ENCODE results near the gene TKTL1. TPM values are rescaled to one million over a fixed set of nuclear protein-coding genes. Genes with fewer than 3 reads are reported as not detected.
A peak's percentile ranks its signal among the peaks of the same experiment; 100 is the strongest.

Gene TKTL1
- polyA plus RNA-seq, 10 donors, result 0.08 to 0.72 (median 0.27) TPM; not detected in 2

- DNase-seq, result peak in 2 of 3 donors; percentile 51 to 78
These were observed 82.6 kb downstream of the TKTL1 start for GRCh38 chrX:154378059-154378798.

GRCh38 chrX:154378799-154379568 is 83.4 kb downstream of the TKTL1 start, which contains the start of gene EMD:
Gene EMD, plus strand, starts transcription at chrX:154379295. Its CDS starts 190 bp downstream, at chrX:154379485.
- DNase-seq, result peak; percentile 96 to 98 (median 97)

GRCh38 chrX:154379569-154379951 is 84.0 kb downstream of the TKTL1 start:
- no peak for DNase-seq

Other genes with a start within 250 kb of the TKTL1 start
- gene MECP2, start 198.1 kb upstream of the TKTL1 start, polyA plus RNA-seq (ENCODE audit: insufficient read length in 10 of 10), result 10 to 100 TPM; 16.0 to 26.0 (median 19.9) TPM
- not detected for gene OPN1LW, start 151.6 kb upstream of the TKTL1 start, polyA plus RNA-seq (ENCODE audit: insufficient read length in 10 of 10)
- not detected for gene OPN1MW, start 113.2 kb upstream of the TKTL1 start, polyA plus RNA-seq (ENCODE audit: insufficient read length in 10 of 10)
- gene OPN1MW2, start 76.0 kb upstream of the TKTL1 start, polyA plus RNA-seq (ENCODE audit: insufficient read length in 10 of 10), result not detected
- gene OPN1MW3, start 38.2 kb upstream of the TKTL1 start, polyA plus RNA-seq (ENCODE audit: insufficient read length in 10 of 10), result not detected
- not detected for gene TEX28, start 671 bp upstream of the TKTL1 start, polyA plus RNA-seq (ENCODE audit: insufficient read length in 10 of 10)
- 100 to 1,000 TPM; 198 to 402 (median 274) TPM for gene FLNA, start 78.8 kb downstream of the TKTL1 start, polyA plus RNA-seq (ENCODE audit: insufficient read length in 10 of 10)
- gene EMD, start 83.5 kb downstream of the TKTL1 start, polyA plus RNA-seq (ENCODE audit: insufficient read length in 10 of 10), result 10 to 100 TPM; 39.6 to 54.1 (median 46.9) TPM
- 1,000 to 10,000 TPM; 4,675 to 6,417 (median 5,723) TPM for gene RPL10, start 102.6 kb downstream of the TKTL1 start, polyA plus RNA-seq (ENCODE audit: insufficient read length in 10 of 10)
- gene DNASE1L1, start 113.5 kb downstream of the TKTL1 start, polyA plus RNA-seq (ENCODE audit: insufficient read length in 10 of 10), result 10 to 100 TPM; 15.0 to 37.2 (median 32.3) TPM
- gene TAFAZZIN, start 115.7 kb downstream of the TKTL1 start, polyA plus RNA-seq (ENCODE audit: insufficient read length in 10 of 10), result 10 to 100 TPM; 15.5 to 38.3 (median 25.9) TPM
- gene ATP6AP1, start 132.9 kb downstream of the TKTL1 start, polyA plus RNA-seq (ENCODE audit: insufficient read length in 10 of 10), result 10 to 100 TPM; 52.3 to 72.3 (median 59.8) TPM
- gene GDI1, start 141.4 kb downstream of the TKTL1 start, polyA plus RNA-seq (ENCODE audit: insufficient read length in 10 of 10), result 100 to 1,000 TPM in 1 of 10 donors, 10 to 100 TPM in 9; 71.8 to 116 (median 84.7) TPM
- 10 to 100 TPM; 48.1 to 69.6 (median 57.6) TPM for gene FAM50A, start 148.3 kb downstream of the TKTL1 start, polyA plus RNA-seq (ENCODE audit: insufficient read length in 10 of 10)
- gene PLXNA3, start 162.5 kb downstream of the TKTL1 start, polyA plus RNA-seq (ENCODE audit: insufficient read length in 10 of 10), result 10 to 100 TPM; 29.4 to 55.6 (median 33.2) TPM
- 10 to 100 TPM in 7 of 10 donors, 1 to 10 TPM in 3; 8.4 to 16.6 (median 11.3) TPM for gene LAGE3, start 183.5 kb downstream of the TKTL1 start, polyA plus RNA-seq (ENCODE audit: insufficient read length in 10 of 10)
- 10 to 100 TPM; 18.4 to 29.0 (median 23.5) TPM for gene UBL4A, start 190.8 kb downstream of the TKTL1 start, polyA plus RNA-seq (ENCODE audit: insufficient read length in 10 of 10)
- 10 to 100 TPM in 8 of 10 donors, 1 to 10 TPM in 2; 9.1 to 17.4 (median 12.2) TPM for gene SLC10A3, start 194.8 kb downstream of the TKTL1 start, polyA plus RNA-seq (ENCODE audit: insufficient read length in 10 of 10)
- gene FAM3A, start 220.4 kb downstream of the TKTL1 start, polyA plus RNA-seq (ENCODE audit: insufficient read length in 10 of 10), result 10 to 100 TPM; 21.6 to 33.9 (median 26.2) TPM

Measured in muscle of back (tissue), 11 donors.